Measurements from ENCODE around the gene SGTA.
"Not testable (repeated sequence)": the region's sequence is repeated elsewhere in the genome, so short reads cannot be mapped to it uniquely, and the experiment has no call there.

The SGTA gene

GRCh38 chr19:2792666-2793065 is 9.6 kb upstream of the SGTA start:
- DNase-seq, result not testable (repeated sequence)

GRCh38 chr19:2791876-2792275 is 8.8 kb upstream of the SGTA start:
- DNase-seq, result no peak

GRCh38 chr19:2791440-2791839 is 8.4 kb upstream of the SGTA start:
- no peak for DNase-seq

GRCh38 chr19:2790557-2791271 is 7.6 kb upstream of the SGTA start:
- DNase-seq, result no peak

GRCh38 chr19:2790194-2790556 is 7.1 kb upstream of the SGTA start:
- no peak for DNase-seq

- no peak for DNase-seq
Measured at GRCh38 chr19:2788237-2788636, 5.2 kb upstream of the SGTA start.

- no peak for DNase-seq
Measured at GRCh38 chr19:2787115-2787514, 4.0 kb upstream of the SGTA start.

GRCh38 chr19:2785244-2785997 is 2.3 kb upstream of the SGTA start, which contains the start of gene THOP1:
Gene THOP1 (plus strand): TSS chr19:2785503. CDS start chr19:2785663, 160 bp downstream.
- peak; percentile 94 to 97 (median 96) for DNase-seq

GRCh38 chr19:2783781-2784145 is 690 bp upstream of the SGTA start:
- DNase-seq, result no peak

GRCh38 chr19:2782329-2782935 is 641 bp downstream of the SGTA start:
- DNase-seq, result no peak

GRCh38 chr19:2780284-2780683 is 2.8 kb downstream of the SGTA start:
- no peak for DNase-seq

- no peak for DNase-seq
Measured at GRCh38 chr19:2779121-2779740, 3.8 kb downstream of the SGTA start.

- DNase-seq, result no peak
Measured at GRCh38 chr19:2777952-2778683, 5.0 kb downstream of the SGTA start.

GRCh38 chr19:2775556-2776430 is 7.3 kb downstream of the SGTA start:
- peak in 2 of 4 experiments; percentile 12 to 40 for DNase-seq

- DNase-seq, result no peak
Measured at GRCh38 chr19:2774953-2775555, 8.0 kb downstream of the SGTA start.

- DNase-seq, result no peak
Measured at GRCh38 chr19:2774083-2774679, 8.9 kb downstream of the SGTA start.

GRCh38 chr19:2771786-2772674 is 11.0 kb downstream of the SGTA start:
- no peak for DNase-seq

- DNase-seq, result no peak
Measured at GRCh38 chr19:2770055-2771013, 12.7 kb downstream of the SGTA start.

GRCh38 chr19:2769218-2769617 is 13.9 kb downstream of the SGTA start:
- no peak for DNase-seq
